Panc1 (cell line): ENCODE measurements around the gene UNKL. TPM values are rescaled to one million over a fixed set of nuclear protein-coding genes. Genes with fewer than 3 reads are reported as not detected.

ENCODE experiments used
- ATAC-seq: fragments of 200-7000 bp; cut with Tn5 transposase; 2 replicates; pipeline ENCODE4 v1.9.1; 2020; ENCODE audit warnings: mild to moderate bottlenecking, moderate library complexity
- BruUV-seq: library from RNA; stranded (reverse); fragments of 400-500 nt; replicated peaks from 2 replicates; lab custom pipeline; 2021; lab: Mats Ljungman, UMichigan
- CTCF ChIA-PET: fragments of 300-600 bp; sonication (Branson Sonifier 250); formaldehyde crosslinking; loops from one replicate; lab custom pipeline; 2022; ENCODE audit warnings: antibody characterized with exemption; lab: Charles Lee
- POLR2A ChIA-PET: fragments of 300-600 bp; sonication (Branson Sonifier 250); formaldehyde crosslinking; loops from one replicate; lab custom pipeline; 2022; ENCODE audit warnings: antibody characterized with exemption; lab: Charles Lee
- DNase-seq: peaks from one replicate; pipeline ENCODE4 v3.0.0-alpha.2; 2010; ENCODE audit warnings: low read depth, low spot score
- H3K27ac ChIP-seq: 2 replicates; pipeline ENCODE4 v1.5.1; 2011; ENCODE audit warnings: mild to moderate bottlenecking, low read length, inconsistent platforms
- H3K27me3 ChIP-seq: fragments of 200-500 bp; sonication (Bioruptor generic); 2 replicates; pipeline ENCODE4 v1.6.0; 2014; ENCODE audit warnings: low read length, inconsistent platforms; ENCODE audit not compliant: control insufficient read depth, insufficient read depth
- H3K36me3 ChIP-seq: fragments of 200-500 bp; sonication (Bioruptor generic); 2 replicates; pipeline ENCODE4 v1.5.1; 2014; ENCODE audit warnings: inconsistent platforms, mild to moderate bottlenecking, low read length, moderate library complexity; ENCODE audit not compliant: control insufficient read depth, insufficient read depth
- H3K4me1 ChIP-seq: 2 replicates; pipeline ENCODE4 v1.5.1; 2011; ENCODE audit warnings: inconsistent platforms, mild to moderate bottlenecking, low read length, moderate library complexity; ENCODE audit not compliant: control insufficient read depth, insufficient read depth
- H3K4me3 ChIP-seq, 2 experiments: 2 replicates each; pipeline ENCODE4 v1.5.1; 2011 to 2012; ENCODE audit warnings: low read depth in 2 of 2, low read length in 2 of 2, mild to moderate bottlenecking in 2 of 2, inconsistent platforms in 1 of 2, moderate library complexity in 1 of 2
- H3K9me3 ChIP-seq: fragments of 200-500 bp; sonication (Bioruptor generic); 2 replicates; pipeline ENCODE4 v1.5.1; 2014; ENCODE audit warnings: low read depth, mild to moderate bottlenecking, inconsistent platforms, low read length, moderate library complexity; ENCODE audit not compliant: control insufficient read depth, insufficient read depth
- POLR2AphosphoS5 ChIP-seq: IDR thresholded peaks from 2 replicates; pipeline ENCODE4 v1.6.1; 2012; ENCODE audit warnings: mild to moderate bottlenecking, low read depth, low read length, moderate library complexity
- SIN3A ChIP-seq: IDR thresholded peaks from 2 replicates; pipeline ENCODE4 v1.6.1; 2012; ENCODE audit warnings: low read depth, mild to moderate bottlenecking, low read length, moderate library complexity, borderline replicate concordance; ENCODE audit not compliant: insufficient read depth
- TCF7L2 ChIP-seq: IDR thresholded peaks from 2 replicates; pipeline ENCODE4 v1.6.1; 2011; ENCODE audit warnings: mild to moderate bottlenecking, low read depth, low read length, inconsistent platforms
- in situ Hi-C: cut with HindIII; loops from 2 replicates; pipeline ENCODE4 v1.10.0; 2016; ENCODE audit warnings: low sequenced_read_pairs, low pct_unique_long_range_greater_than_20kb
- intact Hi-C: fragments of 100-400 bp; cut with micrococcal nuclease; formaldehyde crosslinking; loops from one replicate; pipeline ENCODE4 v1.10.0; 2022; ENCODE audit not compliant: unreplicated experiment
- total RNA-seq: library from RNA; stranded (reverse); gene quantifications from one replicate; pipeline ENCODE4 v1.2.1, GENCODE V29; 2021; ENCODE audit not compliant: unreplicated experiment
- TF ChIP-seq, protein P1 (sequence below), 2 experiments: IDR thresholded peaks; 2 replicates each; pipeline ENCODE4 v1.6.1; 2011 to 2012; ENCODE audit warnings: low read depth in 2 of 2, control low read depth in 1 of 2, low read length in 1 of 2, mild to moderate bottlenecking in 1 of 2, moderate library complexity in 1 of 2; ENCODE audit not compliant: insufficient read depth in 1 of 2
- TF ChIP-seq, protein P2 (sequence below): fragments of 450-650 bp; IDR thresholded peaks from 2 replicates; pipeline ENCODE4 v1.5.1; 2017; ENCODE audit warnings: mild to moderate bottlenecking

UNKL gene
- total RNA-seq, 1 experiment from 2014 or later = 26.6 TPM

DNA sequence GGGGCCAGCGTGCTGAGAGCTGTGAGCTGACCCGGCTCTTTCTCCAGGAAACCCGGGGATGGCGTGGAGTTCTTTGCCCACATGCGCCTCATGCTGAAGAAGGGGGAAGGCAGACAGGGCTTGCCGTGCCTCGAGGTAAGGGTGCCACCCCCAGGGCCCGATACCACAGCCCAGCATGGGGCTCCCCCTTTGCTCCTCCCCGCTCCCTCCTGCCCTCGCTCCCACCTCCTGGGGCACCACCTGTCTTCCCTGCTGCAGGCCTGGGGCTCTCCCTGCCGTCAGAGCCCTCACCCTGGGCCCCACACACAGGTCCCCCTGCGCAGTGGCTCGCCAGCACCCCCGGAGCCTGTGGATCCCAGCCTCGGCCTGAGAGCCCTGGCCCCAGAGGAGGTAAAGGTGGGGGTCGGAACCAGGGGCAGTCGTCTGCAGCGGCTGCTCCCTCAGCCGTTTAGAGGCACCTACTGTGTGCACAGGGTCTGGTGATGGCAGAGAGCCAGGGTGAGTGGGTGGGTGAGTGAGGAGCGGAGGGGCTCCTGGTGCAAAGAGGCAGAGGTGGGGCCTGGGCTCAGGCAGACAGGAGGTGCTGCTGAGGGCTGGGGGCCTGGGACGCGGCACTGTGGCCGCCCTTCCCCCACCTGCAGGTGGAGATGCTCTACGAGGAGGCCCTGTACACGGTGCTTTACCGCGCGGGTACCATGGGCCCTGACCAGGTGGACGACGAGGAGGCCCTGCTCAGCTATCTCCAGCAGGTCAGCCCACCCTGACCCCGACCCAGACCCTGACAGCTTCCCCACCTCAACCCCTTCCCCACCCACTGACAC lies 75.4 kb downstream of the UNKL start:
- in situ Hi-C loops = no loop called here
- POLR2A ChIA-PET = no interaction called here
- H3K36me3 ChIP-seq = no peaks in the 10 kb centered on the region
- no peaks in the 10 kb centered on the region for H3K9me3 ChIP-seq
- ATAC-seq = no peak
- DNase-seq = no peak
- no peak overlapping the region for H3K4me3 ChIP-seq
- no peak overlapping the region for H3K27ac ChIP-seq
- no peaks in the 10 kb centered on the region for H3K27me3 ChIP-seq
- intact Hi-C loops = no loop called here
- CTCF ChIA-PET = no interaction called here
- TF ChIP-seq TCF7L2 (no peak), POLR2AphosphoS5 (no peak), SIN3A (no peak)
- TF ChIP-seq, protein P1, sequence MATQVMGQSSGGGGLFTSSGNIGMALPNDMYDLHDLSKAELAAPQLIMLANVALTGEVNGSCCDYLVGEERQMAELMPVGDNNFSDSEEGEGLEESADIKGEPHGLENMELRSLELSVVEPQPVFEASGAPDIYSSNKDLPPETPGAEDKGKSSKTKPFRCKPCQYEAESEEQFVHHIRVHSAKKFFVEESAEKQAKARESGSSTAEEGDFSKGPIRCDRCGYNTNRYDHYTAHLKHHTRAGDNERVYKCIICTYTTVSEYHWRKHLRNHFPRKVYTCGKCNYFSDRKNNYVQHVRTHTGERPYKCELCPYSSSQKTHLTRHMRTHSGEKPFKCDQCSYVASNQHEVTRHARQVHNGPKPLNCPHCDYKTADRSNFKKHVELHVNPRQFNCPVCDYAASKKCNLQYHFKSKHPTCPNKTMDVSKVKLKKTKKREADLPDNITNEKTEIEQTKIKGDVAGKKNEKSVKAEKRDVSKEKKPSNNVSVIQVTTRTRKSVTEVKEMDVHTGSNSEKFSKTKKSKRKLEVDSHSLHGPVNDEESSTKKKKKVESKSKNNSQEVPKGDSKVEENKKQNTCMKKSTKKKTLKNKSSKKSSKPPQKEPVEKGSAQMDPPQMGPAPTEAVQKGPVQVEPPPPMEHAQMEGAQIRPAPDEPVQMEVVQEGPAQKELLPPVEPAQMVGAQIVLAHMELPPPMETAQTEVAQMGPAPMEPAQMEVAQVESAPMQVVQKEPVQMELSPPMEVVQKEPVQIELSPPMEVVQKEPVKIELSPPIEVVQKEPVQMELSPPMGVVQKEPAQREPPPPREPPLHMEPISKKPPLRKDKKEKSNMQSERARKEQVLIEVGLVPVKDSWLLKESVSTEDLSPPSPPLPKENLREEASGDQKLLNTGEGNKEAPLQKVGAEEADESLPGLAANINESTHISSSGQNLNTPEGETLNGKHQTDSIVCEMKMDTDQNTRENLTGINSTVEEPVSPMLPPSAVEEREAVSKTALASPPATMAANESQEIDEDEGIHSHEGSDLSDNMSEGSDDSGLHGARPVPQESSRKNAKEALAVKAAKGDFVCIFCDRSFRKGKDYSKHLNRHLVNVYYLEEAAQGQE (IDR thresholded peaks at IDR 0.05; ENCODE audit: insufficient read depth in 1 of 2, low read depth in 2 of 2, low read length in 1 of 2) = no peak
- TF ChIP-seq, protein P2, sequence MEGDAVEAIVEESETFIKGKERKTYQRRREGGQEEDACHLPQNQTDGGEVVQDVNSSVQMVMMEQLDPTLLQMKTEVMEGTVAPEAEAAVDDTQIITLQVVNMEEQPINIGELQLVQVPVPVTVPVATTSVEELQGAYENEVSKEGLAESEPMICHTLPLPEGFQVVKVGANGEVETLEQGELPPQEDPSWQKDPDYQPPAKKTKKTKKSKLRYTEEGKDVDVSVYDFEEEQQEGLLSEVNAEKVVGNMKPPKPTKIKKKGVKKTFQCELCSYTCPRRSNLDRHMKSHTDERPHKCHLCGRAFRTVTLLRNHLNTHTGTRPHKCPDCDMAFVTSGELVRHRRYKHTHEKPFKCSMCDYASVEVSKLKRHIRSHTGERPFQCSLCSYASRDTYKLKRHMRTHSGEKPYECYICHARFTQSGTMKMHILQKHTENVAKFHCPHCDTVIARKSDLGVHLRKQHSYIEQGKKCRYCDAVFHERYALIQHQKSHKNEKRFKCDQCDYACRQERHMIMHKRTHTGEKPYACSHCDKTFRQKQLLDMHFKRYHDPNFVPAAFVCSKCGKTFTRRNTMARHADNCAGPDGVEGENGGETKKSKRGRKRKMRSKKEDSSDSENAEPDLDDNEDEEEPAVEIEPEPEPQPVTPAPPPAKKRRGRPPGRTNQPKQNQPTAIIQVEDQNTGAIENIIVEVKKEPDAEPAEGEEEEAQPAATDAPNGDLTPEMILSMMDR = no peak
- no TSS peak for BruUV-seq
- H3K4me1 ChIP-seq = peaks cover 3% of the 10 kb centered on the region

DNA sequence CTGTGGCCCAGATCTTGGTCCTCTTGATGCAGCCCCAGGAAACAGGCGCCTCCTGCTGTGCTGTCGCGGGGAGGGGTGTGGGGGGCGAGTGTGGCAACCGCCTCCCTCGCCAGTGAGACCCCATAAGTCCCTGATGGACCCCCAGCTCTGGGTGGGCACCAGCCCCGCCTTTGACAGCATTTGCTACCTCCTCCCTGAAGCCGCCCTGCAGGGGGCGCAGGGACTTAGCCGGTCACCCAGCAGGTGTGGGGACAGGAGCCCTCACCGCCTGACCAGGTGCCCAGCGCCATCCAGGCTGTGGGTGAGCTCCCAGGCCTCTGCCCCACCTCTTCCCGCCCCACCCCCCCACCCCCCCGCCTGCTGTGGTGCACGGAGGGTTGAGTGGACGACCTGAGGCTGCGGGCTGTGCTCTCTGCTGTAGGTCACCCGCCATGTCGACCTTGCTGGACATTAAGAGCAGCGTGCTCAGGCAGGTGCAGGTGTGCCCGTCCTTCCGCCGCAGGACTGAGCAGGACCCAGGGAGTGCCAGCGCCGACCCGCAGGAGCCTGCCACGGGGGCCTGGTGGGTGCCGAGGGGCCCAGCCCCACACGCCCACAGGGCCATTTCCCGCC lies 76.3 kb downstream of the UNKL start:
- ChIA-PET CTCF (interaction anchor here (0.6 kb wide), 1 partner anchor 380 kb away, joined by 3 read pairs; no protein-coding TSS in a partner anchor), POLR2A (no interaction called here)
- peaks cover 3% of the 10 kb centered on the region for H3K4me1 ChIP-seq
- no peaks in the 10 kb centered on the region for H3K27me3 ChIP-seq
- no peak overlapping the region for H3K27ac ChIP-seq
- TF ChIP-seq, protein P2 = peak; percentile 88
- TF ChIP-seq, protein P1 (IDR thresholded peaks at IDR 0.05; ENCODE audit: insufficient read depth in 1 of 2, low read depth in 2 of 2, low read length in 1 of 2) = no peak
- no peak for DNase-seq
- no peak overlapping the region for H3K4me3 ChIP-seq
- no peak for ATAC-seq
- in situ Hi-C loops (no loop called here), intact Hi-C loops (no loop called here)
- BruUV-seq = no TSS peak
- no peaks in the 10 kb centered on the region for H3K9me3 ChIP-seq
- no peaks in the 10 kb centered on the region for H3K36me3 ChIP-seq
